Right ventricle myocardium superior (tissue), 1 donor: ENCODE data around the gene ATAD3C. TPM values are rescaled to one million over a fixed set of nuclear protein-coding genes. Genes with fewer than 3 reads are reported as not detected.
"Not testable (repeated sequence)": the region's sequence is repeated elsewhere in the genome, so short reads cannot be mapped to it uniquely, and the experiment has no call there.

Experiments used
- ATAC-seq: fragments of 200-7000 bp; cut with Tn5 transposase; one replicate; pipeline ENCODE4 v1.9.1; 2020; ENCODE audit warnings: mild to moderate bottlenecking; ENCODE audit not compliant: poor library complexity
- DNase-seq: peaks from one replicate; pipeline ENCODE4 v3.0.0-alpha.2; 2020
- intact Hi-C: fragments of 100-400 bp; cut with DNase I; formaldehyde crosslinking; loops from one replicate; pipeline ENCODE4 v1.11.2; 2022
- total RNA-seq: library from RNA; stranded (reverse); fragmentation: NEBNext Ultra II Directional; extraction: Animal tissue kit (Norgen Biotek cat#: 25700); gene quantifications from one replicate; pipeline ENCODE4 v1.2.1, GENCODE V29; 2021
- donor health status: DM: no; HTN: yes; CAD: no; lungs with severe emphysema.

ATAD3C gene
- total RNA-seq, 1 donor from 2014 or later, result 0.94 TPM

GRCh38 chr1:1428967-1429366 lies 20.5 kb upstream of the ATAD3C start:
- intact Hi-C loops, DNase-seq, ATAC-seq: not testable (repeated sequence)

- ATAC-seq (peak; percentile 10), DNase-seq (peak; percentile 51)
- intact Hi-C loops, result no loop called here
Observed at GRCh38 chr1:1429671-1430073, 19.8 kb upstream of the ATAD3C start.

- intact Hi-C loops, result no loop called here
- peak; percentile 65 for ATAC-seq
- peak; percentile 89 for DNase-seq
Observed at GRCh38 chr1:1430114-1430982, 19.1 kb upstream of the ATAD3C start.

GRCh38 chr1:1430992-1431844 lies 18.3 kb upstream of the ATAD3C start:
- DNase-seq (peak; percentile 47), ATAC-seq (no peak)
- intact Hi-C loops, result no loop called here

- DNase-seq, result peak; percentile 86
- ATAC-seq, result peak; percentile 30
- intact Hi-C loops, result no loop called here
Observed at GRCh38 chr1:1431845-1432273, 17.6 kb upstream of the ATAD3C start.

GRCh38 chr1:1432274-1432950 lies 17.1 kb upstream of the ATAD3C start:
- intact Hi-C loops, result no loop called here
- ATAC-seq (no peak), DNase-seq (peak; percentile 50)

GRCh38 chr1:1432951-1433803 lies 16.3 kb upstream of the ATAD3C start:
- DNase-seq (peak; percentile 81), ATAC-seq (peak; percentile 18)
- intact Hi-C loops, result no loop called here

- intact Hi-C loops, result no loop called here
- ATAC-seq (no peak), DNase-seq (no peak)
Observed at GRCh38 chr1:1433804-1434130, 15.7 kb upstream of the ATAD3C start.

GRCh38 chr1:1434131-1434823 lies 15.2 kb upstream of the ATAD3C start:
- DNase-seq, result peak; percentile 82
- intact Hi-C loops, result no loop called here
- peak; percentile 6 for ATAC-seq

- no peak for DNase-seq
- intact Hi-C loops, result no loop called here
- ATAC-seq, result no peak
Observed at GRCh38 chr1:1434824-1435105, 14.7 kb upstream of the ATAD3C start.

- DNase-seq, result peak; percentile 82
- intact Hi-C loops, result no loop called here
- peak; percentile 70 for ATAC-seq
Observed at GRCh38 chr1:1435106-1435903, 14.2 kb upstream of the ATAD3C start, which contains the start of gene VWA1. Gene VWA1 (plus strand): TSS chr1:1435690. CDS start chr1:1435749, 59 bp downstream.

- ATAC-seq, result no peak
- peak; percentile 37 for DNase-seq
- intact Hi-C loops, result no loop called here
Observed at GRCh38 chr1:1435911-1436629, 13.4 kb upstream of the ATAD3C start.

GRCh38 chr1:1436630-1437032 lies 12.9 kb upstream of the ATAD3C start:
- no peak for DNase-seq
- intact Hi-C loops, result no loop called here
- ATAC-seq, result no peak

GRCh38 chr1:1437033-1437903 lies 12.2 kb upstream of the ATAD3C start:
- peak; percentile 32 for DNase-seq
- ATAC-seq, result no peak
- intact Hi-C loops, result no loop called here

- intact Hi-C loops, result no loop called here
- ATAC-seq, result no peak
- peak; percentile 19 for DNase-seq
Observed at GRCh38 chr1:1437904-1438376, 11.5 kb upstream of the ATAD3C start.
